ENCODE measurements around the gene CD58. TPM values are rescaled to one million over a fixed set of nuclear protein-coding genes. Genes with fewer than 3 reads are reported as not detected.

The CD58 gene
- total RNA-seq, 1 donor from 2014 or later, result 7.2 TPM

DNA sequence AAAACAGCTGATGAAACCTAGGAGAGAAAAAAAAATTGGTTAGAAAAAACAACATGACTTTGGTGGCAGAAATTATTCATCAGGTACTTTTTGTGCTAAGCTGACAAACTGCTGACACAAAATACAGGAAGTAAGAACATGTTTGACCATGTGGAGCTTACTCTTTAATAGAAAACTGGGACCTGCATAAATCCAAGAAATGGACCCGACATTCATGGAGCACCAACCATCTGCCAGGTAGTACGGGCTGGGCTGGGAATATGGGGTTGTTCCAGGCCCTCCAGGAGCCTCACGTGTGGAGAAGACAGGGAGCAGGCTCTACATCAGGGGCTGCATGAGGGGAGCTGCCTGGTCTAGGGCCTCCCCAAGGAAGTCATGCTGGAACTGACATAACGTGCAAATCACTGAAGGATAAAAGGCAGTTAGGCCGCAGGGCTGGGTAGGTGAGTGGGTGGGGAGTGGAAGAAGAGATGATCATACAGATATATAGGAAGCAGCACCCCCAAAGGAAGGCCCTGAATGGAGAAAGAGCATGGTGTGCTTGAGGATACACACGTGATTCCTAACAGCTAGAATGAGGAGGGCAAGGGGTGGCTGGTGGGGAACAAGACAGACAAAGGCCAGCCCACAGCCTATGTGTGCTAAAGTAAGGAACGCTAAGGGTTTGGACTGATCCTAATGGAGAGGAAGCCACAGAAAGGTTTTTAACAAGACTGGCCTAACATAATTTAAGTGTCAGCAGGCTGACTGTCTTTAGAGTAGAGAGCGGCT, 26.1 kb downstream of the CD58 start:
- no peak for DNase-seq (ENCODE audit: extremely low spot score, unreplicated experiment)
- H3K9me3 Mint-ChIP-seq, result no peaks in the 10 kb centered on the region
- H3K4me3 Mint-ChIP-seq, result no peak overlapping the region
- TF ChIP-seq, protein P1, sequence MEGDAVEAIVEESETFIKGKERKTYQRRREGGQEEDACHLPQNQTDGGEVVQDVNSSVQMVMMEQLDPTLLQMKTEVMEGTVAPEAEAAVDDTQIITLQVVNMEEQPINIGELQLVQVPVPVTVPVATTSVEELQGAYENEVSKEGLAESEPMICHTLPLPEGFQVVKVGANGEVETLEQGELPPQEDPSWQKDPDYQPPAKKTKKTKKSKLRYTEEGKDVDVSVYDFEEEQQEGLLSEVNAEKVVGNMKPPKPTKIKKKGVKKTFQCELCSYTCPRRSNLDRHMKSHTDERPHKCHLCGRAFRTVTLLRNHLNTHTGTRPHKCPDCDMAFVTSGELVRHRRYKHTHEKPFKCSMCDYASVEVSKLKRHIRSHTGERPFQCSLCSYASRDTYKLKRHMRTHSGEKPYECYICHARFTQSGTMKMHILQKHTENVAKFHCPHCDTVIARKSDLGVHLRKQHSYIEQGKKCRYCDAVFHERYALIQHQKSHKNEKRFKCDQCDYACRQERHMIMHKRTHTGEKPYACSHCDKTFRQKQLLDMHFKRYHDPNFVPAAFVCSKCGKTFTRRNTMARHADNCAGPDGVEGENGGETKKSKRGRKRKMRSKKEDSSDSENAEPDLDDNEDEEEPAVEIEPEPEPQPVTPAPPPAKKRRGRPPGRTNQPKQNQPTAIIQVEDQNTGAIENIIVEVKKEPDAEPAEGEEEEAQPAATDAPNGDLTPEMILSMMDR (conservative IDR thresholded peaks at IDR 0.05), result no peak
- H3K4me1 Mint-ChIP-seq (ENCODE audit: unreplicated experiment), result no peaks in the 10 kb centered on the region
- H3K27me3 Mint-ChIP-seq, result no peaks in the 10 kb centered on the region
- no peak overlapping the region for H3K27ac Mint-ChIP-seq
- peaks cover 19% of the 10 kb centered on the region for H3K36me3 Mint-ChIP-seq

DNA sequence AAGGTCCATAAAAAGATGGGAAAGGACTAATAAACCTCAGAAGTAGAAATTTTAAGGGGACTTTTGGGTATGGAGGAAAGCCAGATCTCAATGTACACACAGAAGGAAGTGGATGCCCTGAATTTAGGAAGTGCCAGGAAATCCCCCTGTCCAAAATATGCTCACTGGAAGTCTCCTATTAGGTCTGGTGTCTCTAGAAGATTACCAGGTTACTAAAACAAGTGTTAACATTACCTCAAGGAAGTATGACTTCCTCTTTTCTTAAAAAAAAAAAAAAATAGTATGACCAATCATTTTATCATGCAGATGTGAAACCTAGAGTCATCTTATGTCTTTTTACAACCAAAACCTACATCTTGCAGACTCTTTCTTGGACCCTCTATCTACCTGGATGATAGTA, 30.7 kb downstream of the CD58 start:
- Mint-ChIP-seq H3K36me3 (peaks cover 19% of the 10 kb centered on the region), H3K27ac (no peak overlapping the region), H3K4me1 (ENCODE audit: unreplicated experiment) (peaks cover 8% of the 10 kb centered on the region), H3K4me3 (no peak overlapping the region), H3K27me3 (no peaks in the 10 kb centered on the region), H3K9me3 (peaks cover 4% of the 10 kb centered on the region)
- no peak for DNase-seq (ENCODE audit: extremely low spot score, unreplicated experiment)
- TF ChIP-seq, protein P1 (conservative IDR thresholded peaks at IDR 0.05), result no peak

DNA sequence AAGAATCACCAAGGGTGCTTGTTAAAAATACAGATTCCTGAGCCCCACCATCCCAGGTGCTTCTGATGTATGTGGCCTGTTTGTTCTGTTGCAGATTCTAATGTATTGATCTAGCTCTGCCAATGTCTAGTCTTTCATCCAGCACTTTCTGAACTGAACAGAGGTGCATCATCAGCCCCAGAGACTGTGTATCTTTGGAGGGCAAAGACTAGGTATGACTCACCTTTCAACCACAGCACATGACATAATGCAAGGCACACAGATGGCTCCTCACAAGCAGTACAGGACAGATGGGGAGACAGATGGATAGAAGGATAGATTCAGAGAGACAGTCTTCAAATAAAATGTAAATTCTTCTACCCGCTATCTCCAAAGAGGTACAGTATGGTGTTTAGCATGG, 32.3 kb downstream of the CD58 start:
- DNase-seq (ENCODE audit: extremely low spot score, unreplicated experiment), result no peak
- peaks cover 28% of the 10 kb centered on the region for H3K36me3 Mint-ChIP-seq
- H3K4me1 Mint-ChIP-seq (ENCODE audit: unreplicated experiment), result peaks cover 8% of the 10 kb centered on the region
- TF ChIP-seq, protein P1 (conservative IDR thresholded peaks at IDR 0.05), result no peak
- H3K27me3 Mint-ChIP-seq, result no peaks in the 10 kb centered on the region
- no peak overlapping the region for H3K27ac Mint-ChIP-seq
- no peak overlapping the region for H3K4me3 Mint-ChIP-seq
- peaks cover 4% of the 10 kb centered on the region for H3K9me3 Mint-ChIP-seq

DNA sequence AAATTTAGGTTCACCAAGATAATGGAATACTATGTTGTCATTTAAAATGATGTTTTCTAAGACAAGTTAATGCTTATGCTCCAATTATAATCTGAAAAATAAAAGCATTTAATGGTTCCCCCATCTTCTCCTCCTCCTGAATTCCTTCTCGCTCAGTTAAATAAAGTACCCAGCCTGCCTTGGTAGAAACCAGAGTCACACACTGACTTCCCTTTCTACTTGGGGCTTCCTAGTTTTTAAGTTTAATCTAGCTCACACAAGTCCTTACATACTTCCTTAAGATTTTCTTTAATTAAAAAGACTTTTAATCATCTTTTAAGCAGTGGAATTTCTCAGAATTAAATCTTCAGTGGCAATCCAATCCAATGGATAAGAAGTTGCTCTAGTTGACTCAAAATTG, 32.9 kb downstream of the CD58 start:
- no peak overlapping the region for H3K4me3 Mint-ChIP-seq
- H3K36me3 Mint-ChIP-seq, result peaks cover 30% of the 10 kb centered on the region
- no peak for DNase-seq (ENCODE audit: extremely low spot score, unreplicated experiment)
- no peaks in the 10 kb centered on the region for H3K27me3 Mint-ChIP-seq
- TF ChIP-seq, protein P1 (conservative IDR thresholded peaks at IDR 0.05), result no peak
- peaks cover 8% of the 10 kb centered on the region for H3K4me1 Mint-ChIP-seq (ENCODE audit: unreplicated experiment)
- no peak overlapping the region for H3K27ac Mint-ChIP-seq
- peaks cover 7% of the 10 kb centered on the region for H3K9me3 Mint-ChIP-seq

DNA sequence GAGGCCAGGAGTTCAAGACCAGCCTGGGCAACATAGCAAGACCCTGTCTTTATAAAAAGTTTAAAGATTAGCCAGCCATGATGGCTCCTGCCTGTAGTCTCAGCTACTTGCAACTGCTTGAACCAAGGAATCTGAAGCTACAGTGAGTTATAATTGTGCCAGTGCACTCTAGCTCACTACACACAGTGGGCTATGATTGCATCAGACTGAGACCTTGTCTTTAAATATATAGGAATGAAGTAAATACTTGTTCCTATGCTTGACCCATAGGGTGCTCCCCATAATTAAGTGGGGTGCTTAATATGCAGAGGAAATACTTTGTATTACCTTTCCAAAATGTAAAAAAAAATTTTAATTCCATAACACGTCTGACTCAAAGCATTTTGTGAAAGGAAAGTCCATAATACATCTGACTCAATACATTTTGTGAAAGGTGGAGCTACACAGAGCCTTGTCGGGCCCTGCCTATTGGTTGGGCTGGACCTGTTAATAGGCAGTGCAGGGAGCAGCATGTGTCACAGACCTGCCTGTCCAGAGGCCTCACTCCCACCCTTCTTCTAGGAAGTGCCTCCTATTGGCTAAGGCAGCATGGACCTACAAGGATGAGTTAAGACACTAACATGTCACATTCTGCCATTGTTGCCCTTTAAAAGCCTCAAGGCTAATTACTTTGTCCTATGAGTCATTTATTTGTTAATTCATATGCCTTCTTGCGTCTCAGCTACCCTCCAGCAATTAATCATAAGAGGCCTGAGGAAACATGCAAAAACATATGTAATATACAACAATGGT, 33.6 kb downstream of the CD58 start:
- Mint-ChIP-seq H3K9me3 (peaks cover 9% of the 10 kb centered on the region), H3K36me3 (peaks cover 24% of the 10 kb centered on the region), H3K4me1 (ENCODE audit: unreplicated experiment) (peaks cover 8% of the 10 kb centered on the region), H3K27me3 (no peaks in the 10 kb centered on the region), H3K4me3 (no peak overlapping the region), H3K27ac (no peak overlapping the region)
- DNase-seq (ENCODE audit: extremely low spot score, unreplicated experiment), result no peak
- TF ChIP-seq, protein P1 (conservative IDR thresholded peaks at IDR 0.05), result no peak
